GM18511 (cell line): ENCODE data around the gene RPL13.

Experiments used
- ATAC-seq: cut with Tn5 transposase; IDR thresholded peaks from one replicate; pipeline ENCODE4 v1.9.1; 2021; ENCODE audit warnings: mild to moderate bottlenecking, moderate library complexity; ENCODE audit not compliant: unreplicated experiment

RPL13 gene

DNA sequence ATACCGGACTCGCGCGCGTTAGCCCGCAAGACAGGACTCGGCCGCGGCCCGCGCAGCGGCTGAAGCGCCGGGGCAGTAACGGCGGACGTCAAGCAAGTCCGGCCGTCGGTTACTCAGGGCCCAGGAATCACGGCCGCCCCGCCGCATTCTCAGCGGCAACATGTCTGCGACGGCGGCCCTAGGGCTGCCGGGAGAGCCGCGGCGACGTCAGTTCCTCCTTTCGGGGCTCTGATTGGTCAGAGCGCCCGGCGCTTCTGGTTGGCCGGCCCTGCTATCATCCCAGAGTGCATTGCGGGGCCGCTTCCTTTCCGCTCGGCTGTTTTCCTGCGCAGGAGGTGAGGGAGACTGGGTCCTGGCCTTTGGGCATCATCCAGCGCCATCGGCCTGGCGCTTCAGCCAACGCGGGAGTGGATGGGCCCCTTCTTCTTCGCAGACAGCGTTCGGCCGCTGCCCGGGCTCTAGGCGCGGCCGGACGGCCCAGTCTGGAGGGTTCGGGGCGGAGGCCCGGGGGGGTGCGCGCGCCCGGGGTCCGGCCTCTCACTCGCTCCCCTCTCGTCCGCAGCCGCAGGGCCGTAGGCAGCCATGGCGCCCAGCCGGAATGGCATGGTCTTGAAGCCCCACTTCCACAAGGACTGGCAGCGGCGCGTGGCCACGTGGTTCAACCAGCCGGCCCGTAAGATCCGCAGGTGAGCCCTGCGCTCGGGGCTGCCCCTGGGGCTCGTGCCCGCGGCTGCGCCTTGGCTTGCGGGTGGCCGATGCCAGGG, at the start of gene RPL13:
Gene RPL13 (plus strand): TSS at position 305 of the 764 bp plus-strand sequence. CDS start 278 bp downstream, at position 583.
- ATAC-seq = peak; percentile 90

DNA sequence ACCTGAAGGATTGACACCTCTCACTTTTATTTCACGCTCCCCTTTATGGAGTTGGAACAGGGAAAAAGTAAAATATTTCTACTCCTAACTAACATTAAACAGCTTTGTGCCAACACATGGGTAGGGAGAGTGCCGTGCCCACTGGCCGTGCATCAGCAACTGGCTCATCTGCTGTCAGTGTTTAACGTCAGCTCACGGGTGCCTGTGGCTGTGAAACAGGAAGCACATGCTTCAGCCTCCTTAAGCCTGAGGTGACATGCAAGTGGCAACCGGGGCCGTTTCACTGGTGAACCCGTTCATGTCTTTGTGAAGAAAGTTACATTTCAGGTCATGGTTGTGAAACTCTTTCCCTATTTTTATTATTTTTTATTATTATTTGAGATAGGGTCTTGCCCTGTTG, 49.1 kb upstream of the RPL13 start:
- ATAC-seq = no peak

DNA sequence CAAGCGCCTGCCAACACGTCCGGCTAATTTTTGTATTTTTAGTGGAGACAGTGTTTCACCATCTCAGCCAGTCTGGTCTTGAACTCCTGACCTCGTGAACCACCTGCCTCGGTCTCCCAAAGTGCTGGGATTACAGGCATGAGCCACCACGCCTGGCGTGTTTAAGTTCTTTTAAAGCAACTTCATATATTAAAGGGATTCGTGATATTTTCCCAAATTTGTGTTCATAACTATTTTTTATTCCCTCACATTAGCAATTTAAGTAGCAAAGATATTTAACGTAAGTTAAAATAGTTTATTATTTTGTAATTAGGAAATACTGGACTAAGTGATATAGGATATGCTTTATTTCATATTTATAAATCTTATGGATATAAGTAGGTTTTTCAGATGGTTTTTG, 48.0 kb upstream of the RPL13 start:
- ATAC-seq = no peak

DNA sequence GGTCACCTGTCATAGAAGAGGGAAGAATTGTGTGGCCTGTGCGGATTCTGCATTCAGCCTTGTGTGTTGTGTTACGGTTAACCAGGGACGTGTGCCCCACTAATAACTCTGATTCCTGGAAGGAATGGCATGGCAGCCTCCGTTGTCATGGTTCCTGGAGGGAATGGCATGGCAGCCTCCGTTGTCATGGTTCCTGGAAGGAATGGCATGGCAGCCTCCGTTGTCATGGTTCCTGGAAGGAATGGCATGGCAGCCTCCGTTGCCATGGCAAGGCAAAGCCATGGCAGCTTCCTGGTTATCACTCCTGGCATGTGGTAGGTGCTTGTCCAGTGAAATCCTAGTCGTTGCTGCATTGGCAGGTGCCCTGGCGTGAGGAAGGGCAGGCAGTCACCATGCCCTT, 43.4 kb upstream of the RPL13 start:
- no peak for ATAC-seq

DNA sequence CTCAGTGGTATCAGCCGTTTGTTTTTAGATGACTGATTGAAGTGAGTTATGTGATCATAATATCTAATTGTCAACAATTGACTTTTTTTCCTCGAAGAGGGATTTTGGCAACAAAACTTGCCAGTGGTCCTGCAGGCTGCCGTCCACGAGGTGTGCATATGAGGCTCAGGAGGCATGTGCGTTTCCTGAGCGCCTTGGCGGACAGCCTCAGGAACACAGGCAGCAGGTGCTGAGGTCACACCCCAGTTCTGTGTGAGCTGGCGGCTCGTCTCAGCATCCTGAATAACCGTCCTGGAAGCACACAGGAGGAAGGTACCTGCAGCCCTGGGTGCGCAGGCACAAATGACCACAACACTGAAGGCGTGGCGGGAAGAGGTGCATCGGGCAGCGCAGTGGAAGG, 40.6 kb upstream of the RPL13 start:
- no peak for ATAC-seq

DNA sequence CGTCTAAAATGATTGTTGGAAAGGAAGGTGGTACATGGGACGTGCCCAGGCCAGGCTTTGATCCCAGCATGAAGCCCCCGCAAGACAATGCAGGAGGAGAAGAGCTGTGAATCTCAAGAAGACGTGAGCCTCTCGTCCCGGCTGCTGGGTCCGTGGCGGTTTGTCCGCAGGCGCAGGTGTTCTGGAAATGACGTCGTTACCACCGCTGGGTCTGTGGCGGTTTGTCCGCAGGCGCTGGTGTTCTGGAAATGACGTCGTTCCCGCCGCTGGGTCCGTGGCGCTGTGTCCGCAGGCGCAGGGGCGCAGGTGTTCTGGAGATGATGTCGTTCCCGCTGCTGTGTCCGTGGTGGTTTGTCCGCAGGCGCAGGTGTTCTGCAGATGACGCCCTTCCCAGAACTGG, 38.2 kb upstream of the RPL13 start:
- no peak for ATAC-seq

DNA sequence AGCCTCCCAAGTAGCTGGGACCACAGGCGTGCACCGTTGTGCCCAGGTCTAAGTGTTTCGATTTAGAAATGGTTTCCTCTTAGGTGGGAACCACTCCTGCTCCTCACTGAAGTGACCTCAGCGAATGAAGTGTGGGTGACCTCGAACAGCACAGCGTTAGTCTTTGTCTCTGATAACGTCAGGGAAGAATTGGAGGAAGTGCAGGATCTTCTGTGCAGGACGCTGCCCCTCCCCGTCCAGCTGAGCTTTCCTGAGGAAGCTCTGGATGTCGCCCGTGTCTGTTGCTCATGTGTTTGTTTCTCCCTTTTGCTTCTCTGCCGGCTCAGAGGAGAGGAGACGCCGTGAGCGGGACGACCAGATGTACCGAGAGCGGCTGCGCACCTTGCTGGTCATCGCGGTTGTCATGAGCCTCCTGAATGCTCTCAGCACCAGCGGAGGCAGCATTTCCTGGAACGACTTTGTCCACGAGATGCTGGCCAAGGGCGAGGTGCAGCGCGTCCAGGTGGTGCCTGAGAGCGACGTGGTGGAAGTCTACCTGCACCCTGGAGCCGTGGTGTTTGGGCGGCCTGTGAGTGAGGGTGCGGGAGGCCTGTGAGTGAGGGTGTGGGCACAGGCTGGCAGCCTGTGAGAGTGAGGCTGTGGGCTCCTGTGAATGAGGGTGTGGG, 36.7 kb upstream of the RPL13 start:
- ATAC-seq = no peak

DNA sequence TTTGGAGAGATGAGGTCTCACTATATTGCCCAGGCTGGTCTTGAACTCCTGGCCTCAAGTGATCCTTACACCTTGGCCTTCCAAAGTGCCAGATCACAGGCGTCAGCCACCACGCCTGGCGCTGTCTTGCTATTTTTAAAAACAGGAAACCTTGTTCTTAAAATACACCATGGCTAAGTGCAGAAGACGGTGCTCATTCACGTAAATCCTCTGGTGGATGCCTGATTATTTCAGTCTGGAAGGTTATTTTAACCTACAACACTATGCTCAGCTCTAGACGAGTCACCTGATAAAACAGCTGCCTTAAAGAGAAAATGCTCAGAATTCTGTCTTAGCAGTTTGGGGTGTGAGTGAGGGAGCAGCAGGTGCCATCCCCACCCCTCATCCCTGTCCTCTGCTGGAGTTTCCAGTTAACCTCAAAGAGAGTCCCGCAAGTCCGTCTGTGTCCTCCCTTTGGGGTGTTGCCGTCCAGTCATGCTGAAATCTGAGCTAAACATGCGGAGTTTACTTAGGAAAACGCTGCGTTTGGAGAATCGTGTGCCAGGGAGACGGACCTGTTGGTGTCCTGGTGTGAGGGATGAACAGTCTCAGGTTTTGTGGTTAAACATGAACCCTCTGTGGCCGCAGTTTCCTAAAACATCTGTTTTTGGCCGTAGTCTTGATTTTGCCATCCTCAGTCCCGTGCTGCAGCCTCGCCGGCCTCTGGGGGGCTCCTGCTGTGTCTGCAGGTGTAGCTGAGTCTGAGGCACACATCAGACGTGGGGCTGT, 35.2 kb upstream of the RPL13 start:
- ATAC-seq = no peak

DNA sequence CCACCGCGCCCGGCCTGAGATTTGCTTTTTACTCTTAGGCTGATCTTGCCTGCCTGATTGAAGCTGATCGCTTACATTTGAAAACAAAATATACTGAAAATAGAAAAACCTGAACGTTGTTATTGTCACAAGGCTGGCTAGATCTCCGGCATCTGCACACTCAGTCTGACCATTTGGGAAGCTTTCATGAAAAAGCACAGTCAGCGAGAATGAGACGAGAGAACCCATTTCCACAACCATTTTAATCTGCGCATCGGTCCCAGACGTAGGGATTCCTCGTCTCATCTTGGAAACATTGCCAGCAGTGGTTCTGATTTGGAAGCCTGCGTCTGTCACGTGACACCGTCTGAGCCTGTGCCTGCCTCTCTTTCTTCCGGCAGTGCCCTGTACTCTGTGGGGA, 31.4 kb upstream of the RPL13 start:
- no peak for ATAC-seq

DNA sequence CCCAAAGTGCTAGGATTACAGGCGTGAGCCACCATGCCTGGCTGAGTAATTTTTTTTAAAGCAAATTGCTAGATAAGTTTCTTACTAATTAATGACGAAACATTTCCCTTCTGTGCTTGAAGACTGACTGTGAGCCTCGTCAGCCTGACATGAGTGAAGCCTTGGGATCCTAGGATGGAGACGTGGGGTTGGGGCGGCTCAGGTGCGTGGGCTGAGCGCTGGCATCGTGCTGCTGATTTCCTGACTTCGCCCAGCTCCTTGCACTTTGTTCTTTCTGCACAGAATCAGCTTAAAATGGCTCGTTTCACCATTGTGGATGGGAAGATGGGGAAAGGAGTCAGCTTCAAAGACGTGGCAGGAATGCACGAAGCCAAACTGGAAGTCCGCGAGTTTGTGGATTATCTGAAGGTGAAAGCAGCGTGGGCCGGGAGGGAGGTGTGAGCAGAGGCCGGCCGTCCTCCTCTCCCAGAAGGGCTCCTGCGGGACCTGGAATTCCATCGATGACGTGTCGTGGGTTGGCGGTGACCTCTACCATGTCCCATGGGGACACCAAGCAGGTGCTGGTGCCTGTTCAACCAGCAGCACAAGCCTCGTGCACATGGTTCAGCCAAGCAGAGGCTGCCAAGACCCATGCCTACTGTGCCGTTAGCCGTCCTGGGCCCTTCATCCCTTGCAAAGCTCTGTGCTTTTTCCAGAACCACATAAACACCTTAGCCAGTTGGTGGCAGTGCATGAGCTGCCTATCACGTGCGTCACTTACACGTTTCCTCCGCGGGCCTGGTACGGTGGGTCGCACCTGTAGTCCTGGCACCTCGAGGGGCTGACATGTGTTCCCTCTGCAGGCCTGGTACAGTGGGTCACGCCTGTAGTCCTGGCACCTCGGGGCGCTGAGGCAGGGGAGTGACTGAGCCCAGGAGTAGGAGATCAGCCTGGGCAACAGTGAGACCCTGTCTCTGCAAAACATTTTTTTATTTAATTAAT, 29.8 kb upstream of the RPL13 start:
- ATAC-seq = no peak

DNA sequence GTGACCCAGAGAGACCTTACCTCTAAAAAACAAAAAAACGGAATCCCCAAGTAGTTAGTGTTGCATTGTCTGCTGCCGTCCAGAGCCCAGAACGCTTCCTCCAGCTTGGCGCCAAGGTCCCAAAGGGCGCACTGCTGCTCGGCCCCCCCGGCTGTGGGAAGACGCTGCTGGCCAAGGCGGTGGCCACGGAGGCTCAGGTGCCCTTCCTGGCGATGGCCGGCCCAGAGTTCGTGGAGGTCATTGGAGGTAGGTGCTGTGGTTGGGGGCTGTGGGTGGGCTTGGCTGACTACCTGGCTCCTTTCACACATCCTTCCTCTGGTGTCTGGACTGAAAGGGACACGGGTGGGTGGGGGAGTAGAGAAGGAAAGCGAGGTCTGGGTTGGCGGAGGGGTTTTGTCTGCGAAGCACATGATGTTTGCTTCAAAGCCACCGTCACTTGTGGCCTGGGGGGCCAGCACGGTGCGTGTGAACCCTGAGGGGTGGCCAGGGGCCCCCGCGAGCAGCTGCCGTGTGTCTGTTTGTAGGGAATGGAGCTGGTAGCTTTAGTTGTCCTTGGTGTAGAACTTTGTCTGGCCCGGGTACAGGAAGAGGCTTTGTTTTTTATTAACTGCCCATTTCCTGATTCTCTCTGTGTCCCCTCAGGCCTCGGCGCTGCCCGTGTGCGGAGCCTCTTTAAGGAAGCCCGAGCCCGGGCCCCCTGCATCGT, 28.5 kb upstream of the RPL13 start:
- ATAC-seq = no peak

DNA sequence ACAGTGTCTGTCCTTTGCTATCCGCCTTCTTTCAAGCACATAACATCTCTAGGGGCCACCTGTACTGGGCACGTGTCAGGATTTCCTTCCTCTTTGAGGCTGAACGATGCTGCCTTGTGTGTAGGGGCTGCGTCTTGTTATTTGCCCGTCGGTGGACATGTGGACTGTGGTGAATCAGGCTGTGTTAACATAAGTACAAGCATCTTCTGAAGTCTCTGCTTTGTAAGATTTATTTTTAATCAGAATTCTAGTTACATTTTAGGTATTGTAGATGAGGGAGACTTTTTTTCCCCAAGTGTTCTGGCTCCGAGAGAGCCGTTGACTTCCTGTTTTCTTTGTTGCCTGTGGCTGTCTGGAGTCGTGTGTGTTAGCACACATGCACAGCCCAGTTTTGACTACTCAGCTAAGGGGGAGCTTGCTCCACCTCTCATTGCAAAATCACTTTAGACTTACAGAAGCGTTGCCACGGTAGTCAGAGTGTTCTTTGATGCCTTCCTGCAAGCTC, 26.2 kb upstream of the RPL13 start:
- ATAC-seq = no peak

DNA sequence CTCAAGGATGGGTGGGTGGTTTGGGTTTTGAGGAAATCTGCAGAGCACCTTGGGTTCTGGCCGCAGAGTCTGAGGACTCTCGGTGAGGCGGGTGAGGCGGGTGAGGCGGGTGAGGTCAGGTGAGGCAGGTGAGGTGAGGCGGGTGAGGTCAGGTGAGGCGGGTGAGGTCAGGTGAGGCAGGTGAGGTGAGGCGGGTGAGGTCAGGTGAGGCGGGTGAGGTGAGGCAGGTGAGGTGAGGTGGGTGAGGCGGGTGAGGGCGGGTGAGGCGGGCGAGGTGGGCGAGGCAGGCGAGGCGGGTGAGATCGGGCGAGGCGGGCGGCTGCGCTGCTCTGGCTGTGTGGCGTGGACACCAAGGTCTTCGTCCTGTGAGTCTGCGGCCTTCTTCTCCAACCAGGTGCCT, 24.1 kb upstream of the RPL13 start:
- ATAC-seq = no peak

DNA sequence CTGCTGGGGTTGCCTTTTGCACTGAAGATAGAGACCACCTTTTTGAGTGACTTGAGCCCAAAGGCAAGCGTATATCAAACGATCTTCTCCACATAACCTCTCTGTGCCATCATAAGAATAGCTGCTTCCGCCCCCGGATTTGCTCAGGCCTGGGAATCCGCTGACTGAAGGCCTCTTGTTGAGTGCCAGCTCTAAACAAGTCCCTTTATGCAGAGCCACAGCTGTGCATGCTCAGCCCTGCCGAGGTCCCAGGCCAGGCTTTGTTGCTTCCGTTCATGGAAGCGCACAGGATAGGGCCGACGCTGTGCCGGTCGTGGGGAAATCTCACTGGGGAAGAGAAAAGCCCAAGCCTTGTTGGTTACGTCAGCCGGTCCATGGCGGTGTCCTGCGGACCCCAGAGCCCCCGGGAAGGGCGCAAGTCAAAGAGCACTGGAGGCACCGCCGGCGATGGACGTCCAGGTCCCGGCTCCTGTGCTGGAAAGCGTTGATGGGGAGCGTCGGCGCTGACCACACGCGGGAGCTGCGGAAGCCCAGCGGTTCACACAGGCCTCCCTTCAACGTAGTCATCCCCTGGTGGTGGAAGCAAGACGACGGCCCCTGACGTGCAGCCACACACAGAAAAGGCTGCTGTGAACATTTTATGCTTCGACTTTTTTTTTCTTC, 23.5 kb upstream of the RPL13 start:
- ATAC-seq = no peak

DNA sequence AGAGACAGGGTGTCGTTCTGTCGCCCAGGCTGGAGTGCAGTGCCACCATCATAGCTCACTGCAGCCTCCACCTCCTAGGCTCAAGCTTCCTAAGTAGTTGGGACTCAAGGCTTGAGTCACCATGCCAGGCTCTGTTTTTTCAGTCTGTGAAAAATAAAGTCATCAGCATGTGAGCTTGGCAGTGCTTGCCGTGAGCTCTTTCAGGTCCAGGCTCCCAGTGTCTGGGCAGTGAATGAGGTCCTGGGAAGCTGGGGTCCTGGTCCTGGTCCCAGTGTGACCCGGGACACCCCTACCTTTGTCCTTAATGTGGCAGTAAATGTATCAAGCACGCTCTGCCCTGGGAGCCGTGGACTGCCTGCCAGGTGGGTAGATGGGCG, 22.9 kb upstream of the RPL13 start:
- ATAC-seq = no peak

DNA sequence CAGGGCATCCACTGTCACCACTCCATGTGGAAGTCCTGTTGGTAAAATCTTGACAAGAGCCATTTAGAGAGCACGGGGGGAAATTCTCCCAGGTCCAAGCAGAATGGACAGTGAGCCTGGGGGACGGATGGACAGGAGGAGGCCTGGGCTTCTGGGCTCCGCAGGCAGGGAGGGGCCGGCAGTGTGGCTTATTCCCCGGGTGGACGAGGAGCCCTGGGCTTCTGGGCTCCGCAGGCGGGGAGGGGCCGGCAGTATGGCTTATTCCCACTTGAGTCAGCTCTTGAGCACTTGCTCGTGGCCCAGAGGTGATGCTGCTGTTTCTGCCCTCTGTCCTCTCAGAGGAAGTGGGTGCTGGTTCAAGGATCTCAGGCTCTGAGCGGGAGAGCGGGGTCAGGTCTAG, 22.2 kb upstream of the RPL13 start:
- ATAC-seq = no peak

DNA sequence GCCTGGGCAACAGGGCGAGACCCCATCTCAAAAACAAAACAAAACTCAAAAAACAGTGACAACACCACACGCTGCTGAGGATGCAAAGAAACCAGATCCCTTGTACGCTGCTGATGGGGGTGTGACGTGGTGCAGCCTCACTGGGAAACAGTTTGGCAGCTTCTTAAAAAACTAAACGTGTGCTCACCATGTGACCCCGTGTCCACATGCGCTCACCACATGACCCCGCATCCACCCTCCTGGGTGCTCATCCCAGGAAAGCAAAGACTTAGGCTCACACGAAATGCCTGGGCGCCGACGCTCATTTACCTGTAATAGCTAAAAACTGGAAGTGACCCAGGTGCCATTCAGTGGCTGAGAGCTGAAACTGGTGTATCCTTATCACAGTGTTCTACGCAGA, 19.9 kb upstream of the RPL13 start:
- no peak for ATAC-seq

DNA sequence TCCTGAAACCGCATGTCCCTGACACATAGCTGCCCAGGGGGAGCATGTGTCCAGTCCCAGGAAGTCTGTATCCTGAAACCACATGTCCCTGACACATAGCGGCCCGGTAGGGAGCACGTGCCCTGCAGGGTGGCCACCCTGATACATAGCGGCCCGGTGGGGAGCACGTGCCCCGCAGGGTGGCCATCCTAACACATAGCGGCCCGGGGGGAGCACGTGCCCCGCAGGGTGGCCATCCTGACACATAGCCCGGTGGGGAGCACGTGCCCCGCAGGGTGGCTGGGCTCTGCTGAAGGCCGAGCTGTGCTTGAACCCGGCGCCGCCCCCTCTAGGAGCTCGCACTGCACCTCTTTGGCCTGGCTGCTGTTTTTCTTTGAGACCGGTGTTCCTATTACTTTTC, 18.7 kb upstream of the RPL13 start:
- no peak for ATAC-seq

DNA sequence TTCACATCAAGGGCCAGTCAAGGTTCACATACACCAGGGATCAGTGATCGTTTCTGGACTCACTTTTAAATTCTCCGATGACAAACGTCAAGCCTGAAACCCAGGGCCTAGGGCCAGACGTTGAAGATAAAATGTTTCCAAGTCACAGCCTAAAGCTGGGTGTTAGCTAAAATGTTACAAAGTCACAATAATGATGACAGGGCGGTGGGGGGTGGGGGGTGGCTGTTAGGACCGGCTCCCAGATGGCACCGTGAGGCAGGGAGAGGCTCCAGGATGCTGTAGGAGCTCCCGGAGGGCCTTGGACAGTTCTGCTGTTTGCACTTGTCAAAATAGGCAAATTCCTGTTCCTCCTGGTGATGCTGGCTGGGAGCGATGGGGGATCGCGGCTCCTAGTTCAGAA, 16.4 kb upstream of the RPL13 start:
- no peak for ATAC-seq

DNA sequence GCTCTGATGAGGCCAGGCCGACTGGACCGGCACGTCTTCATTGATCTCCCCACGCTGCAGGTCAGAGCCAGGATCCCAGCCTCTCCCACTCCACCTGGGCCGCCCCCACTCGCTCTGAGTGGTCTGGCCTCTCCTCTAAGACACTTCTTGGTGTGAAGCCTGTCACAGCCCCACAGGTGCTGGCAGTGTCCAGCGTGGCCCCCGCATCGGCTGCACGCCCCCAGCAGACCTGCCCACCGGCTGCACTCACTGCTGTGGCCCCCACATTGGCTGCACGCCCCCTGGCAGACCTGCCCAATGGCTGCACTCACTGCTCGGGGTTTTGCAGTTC, 15.8 kb upstream of the RPL13 start:
- no peak for ATAC-seq
